Osteoblast (primary cell): ENCODE data around the gene AMER3. TPM values are rescaled to one million over a fixed set of nuclear protein-coding genes. Genes with fewer than 3 reads are reported as not detected.
A peak's percentile ranks its signal among the peaks of the same experiment; 100 is the strongest.

Experiments
- DNase-seq: peaks from one replicate; pipeline ENCODE4 v3.0.0; 2011; ENCODE audit warnings: low spot score, mixed read lengths; ENCODE audit not compliant: insufficient read length; ENCODE audit errors: missing footprints
- H2AFZ ChIP-seq: 2 replicates; pipeline ENCODE4 v1.6.0; 2011; ENCODE audit warnings: mild to moderate bottlenecking, low read length
- H3K27ac ChIP-seq: 2 replicates; pipeline ENCODE4 v1.5.1; 2011; ENCODE audit warnings: mild to moderate bottlenecking, low read depth, low read length, moderate library complexity
- H3K27me3 ChIP-seq: 2 replicates; pipeline ENCODE4 v1.6.0; 2012; ENCODE audit warnings: mild to moderate bottlenecking, control low read depth, inconsistent platforms, low read length, moderate library complexity; ENCODE audit not compliant: insufficient read depth
- H3K36me3 ChIP-seq: 2 replicates; pipeline ENCODE4 v1.5.1; 2011; ENCODE audit warnings: mild to moderate bottlenecking, low read length, control low read depth, moderate library complexity; ENCODE audit not compliant: insufficient read depth
- H3K4me1 ChIP-seq: 2 replicates; pipeline ENCODE4 v1.5.1; 2011; ENCODE audit warnings: mild to moderate bottlenecking, low read length, control low read depth, moderate library complexity; ENCODE audit not compliant: insufficient read depth
- H3K4me2 ChIP-seq: 2 replicates; pipeline ENCODE4 v1.6.0; 2011; ENCODE audit warnings: mild to moderate bottlenecking, low read length; ENCODE audit not compliant: insufficient read depth
- H3K4me3 ChIP-seq: fragments of 200-600 bp; sonication (generic); 3 replicates; pipeline ENCODE4 v1.5.1; 2012; ENCODE audit warnings: mild to moderate bottlenecking, low read length, inconsistent platforms; ENCODE audit not compliant: insufficient read depth
- H3K79me2 ChIP-seq: 2 replicates; pipeline ENCODE4 v1.6.0; 2012; ENCODE audit warnings: mild to moderate bottlenecking, low read length, control low read depth, inconsistent platforms; ENCODE audit not compliant: insufficient read depth
- H3K9me3 ChIP-seq: 2 replicates; pipeline ENCODE4 v1.5.1; 2011; ENCODE audit warnings: low read depth, low read length, control low read depth
- H4K20me1 ChIP-seq: 2 replicates; pipeline ENCODE4 v1.6.0; 2012; ENCODE audit warnings: mild to moderate bottlenecking, low read length, control low read depth; ENCODE audit not compliant: insufficient read depth
- CTCF ChIP-seq: IDR thresholded peaks from 2 replicates; pipeline ENCODE4 v1.5.1; 2011; ENCODE audit warnings: mild to moderate bottlenecking, low read depth, low read length, moderate library complexity; ENCODE audit errors: extremely low read depth
- total RNA-seq: library from RNA; depleted of rRNA; stranded (reverse); fragments of >200 nt; gene quantifications from 2 replicates; pipeline ENCODE4 v1.2.3, GENCODE V29; 2012

AMER3 gene
- total RNA-seq, 1 donor, result not detected

- peak; percentile 61 for DNase-seq
- TF ChIP-seq CTCF, result no peak
- no peaks in the 10 kb centered on the region for H3K36me3 ChIP-seq
- no peak overlapping the region for H3K27ac ChIP-seq
- no peaks in the 10 kb centered on the region for H3K79me2 ChIP-seq
- H3K4me2 ChIP-seq, result no peak overlapping the region
- no peaks in the 10 kb centered on the region for H3K9me3 ChIP-seq
- no peaks in the 10 kb centered on the region for H3K27me3 ChIP-seq
- no peaks in the 10 kb centered on the region for H3K4me1 ChIP-seq
- H2AFZ ChIP-seq, result no peak overlapping the region
- no peak overlapping the region for H3K4me3 ChIP-seq
- H4K20me1 ChIP-seq, result no peaks in the 10 kb centered on the region
These were observed 5.7 kb downstream of the AMER3 start for GRCh38 chr2:130760754-130761751.

GRCh38 chr2:130762031-130762909, 6.9 kb downstream of the AMER3 start:
- H3K36me3 ChIP-seq, result no peaks in the 10 kb centered on the region
- no peaks in the 10 kb centered on the region for H3K27me3 ChIP-seq
- no peaks in the 10 kb centered on the region for H3K9me3 ChIP-seq
- DNase-seq, result peak; percentile 55
- no peak overlapping the region for H3K27ac ChIP-seq
- no peaks in the 10 kb centered on the region for H3K79me2 ChIP-seq
- H2AFZ ChIP-seq, result no peak overlapping the region
- no peak for TF ChIP-seq CTCF
- no peak overlapping the region for H3K4me3 ChIP-seq
- H3K4me1 ChIP-seq, result no peaks in the 10 kb centered on the region
- no peak overlapping the region for H3K4me2 ChIP-seq
- H4K20me1 ChIP-seq, result no peaks in the 10 kb centered on the region

- Histone ChIP-seq H3K4me3 (no peak overlapping the region), H4K20me1 (no peaks in the 10 kb centered on the region), H3K79me2 (no peaks in the 10 kb centered on the region), H3K9me3 (no peaks in the 10 kb centered on the region), H3K4me1 (no peaks in the 10 kb centered on the region), H3K36me3 (no peaks in the 10 kb centered on the region), H2AFZ (no peak overlapping the region), H3K4me2 (no peak overlapping the region), H3K27ac (no peak overlapping the region), H3K27me3 (no peaks in the 10 kb centered on the region)
- no peak for TF ChIP-seq CTCF
- DNase-seq, result peak; percentile 36
These were observed 7.6 kb downstream of the AMER3 start for GRCh38 chr2:130762910-130763385.

- Histone ChIP-seq H3K79me2 (no peaks in the 10 kb centered on the region), H2AFZ (no peak overlapping the region), H4K20me1 (no peaks in the 10 kb centered on the region), H3K4me2 (no peak overlapping the region), H3K36me3 (no peaks in the 10 kb centered on the region), H3K4me1 (no peaks in the 10 kb centered on the region), H3K4me3 (no peak overlapping the region), H3K9me3 (no peaks in the 10 kb centered on the region), H3K27ac (no peak overlapping the region), H3K27me3 (no peaks in the 10 kb centered on the region)
- TF ChIP-seq CTCF, result no peak
- DNase-seq, result peak; percentile 53
These were observed 8.1 kb downstream of the AMER3 start for GRCh38 chr2:130763405-130763804.
